ENCODE data around the gene TLCD2. TPM values are rescaled to one million over a fixed set of nuclear protein-coding genes. Genes with fewer than 3 reads are reported as not detected.

TLCD2 gene
- total and polyA plus RNA-seq, 2 of the 13 experiments (the other 11 are each of a cell fraction or from before 2014, with no cell fraction given): 0.90 to 1.1 TPM

DNA sequence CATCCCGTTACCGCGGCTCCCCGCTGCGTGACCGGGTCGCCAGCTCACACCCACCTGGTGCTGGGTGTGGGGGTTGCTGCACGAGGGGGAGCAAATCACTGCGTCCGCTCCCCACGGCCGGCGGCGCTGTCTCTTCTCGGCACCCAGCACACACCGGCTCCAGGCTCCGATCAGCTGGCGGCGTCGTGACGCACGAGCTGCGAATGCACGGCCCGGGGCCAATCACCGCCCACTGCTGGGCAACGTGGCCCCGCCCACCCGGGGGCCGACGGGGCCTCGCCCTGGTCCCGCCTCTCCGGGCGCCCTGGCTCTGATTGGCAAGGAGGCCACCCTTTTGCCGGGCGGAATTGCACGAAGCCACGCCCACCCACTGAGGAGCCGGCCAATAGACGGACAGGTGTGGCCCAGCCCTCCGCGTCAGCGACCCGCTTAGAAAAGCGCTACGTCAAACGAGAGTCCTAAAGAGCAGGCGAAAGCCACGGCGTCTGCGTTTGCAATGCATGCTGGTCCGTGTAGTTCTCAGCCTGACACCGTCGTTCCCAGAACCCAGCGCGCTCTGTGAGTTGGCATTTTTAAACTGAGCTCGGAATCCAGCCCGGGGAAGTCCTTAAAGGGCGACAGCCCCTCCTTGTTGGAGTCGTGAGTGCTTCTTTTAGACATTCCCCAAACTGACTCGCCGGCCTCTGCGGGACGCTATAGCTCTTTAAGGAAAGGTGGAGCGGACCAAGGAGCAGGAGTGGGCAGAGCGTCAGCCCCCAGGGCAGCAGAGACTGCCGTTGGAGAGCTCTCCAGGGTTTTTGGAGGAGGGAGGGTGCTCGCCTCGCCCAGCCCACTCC lies 6.1 kb upstream of the TLCD2 start (continued):
- TF ChIP-seq POLR2A (IDR thresholded peaks at IDR 0.05; ENCODE audit: insufficient read depth in 1 of 2, low read depth in 2 of 2, low read length in 2 of 2) (peak; percentile 94 to 95), ZNF570 (CRISPR knock-in tag; IDR thresholded peaks at IDR 0.05; ENCODE audit: borderline replicate concordance) (no peak), ZNF891 (CRISPR knock-in tag; IDR thresholded peaks at IDR 0.05) (no peak), ELF1 (CRISPR knock-in tag; IDR thresholded peaks at IDR 0.05) (peak; percentile 26; the same call in 1 of the 2 replicates), PHF20 (CRISPR knock-in tag; IDR thresholded peaks at IDR 0.05) (peak; percentile 36; the same call in 1 of the 2 replicates), GATAD2A (CRISPR knock-in tag; IDR thresholded peaks at IDR 0.05) (no peak), KDM2A (CRISPR knock-in tag; IDR thresholded peaks at IDR 0.05; ENCODE audit: borderline replicate concordance, low read depth) (peak; percentile 40; the same call in 1 of the 2 replicates), KMT2B (CRISPR knock-in tag; IDR thresholded peaks at IDR 0.05) (peak; percentile 80), ZNF546 (CRISPR knock-in tag; conservative IDR thresholded peaks at IDR 0.05) (no peak), DNMT1 (CRISPR knock-in tag; IDR thresholded peaks at IDR 0.05) (no peak), MEIS2 (CRISPR knock-in tag; IDR thresholded peaks at IDR 0.05) (peak; percentile 45), ZSCAN31 (CRISPR knock-in tag; IDR thresholded peaks at IDR 0.05; ENCODE audit: low read depth) (peak; percentile 84; the same call in 1 of the 2 replicates), FOSL1 (CRISPR knock-in tag; IDR thresholded peaks at IDR 0.05; ENCODE audit: borderline replicate concordance) (0 out of 2 replicates have a peak, but pooled peaks have one; percentile 28)
- TF ChIP-seq, protein P1, sequence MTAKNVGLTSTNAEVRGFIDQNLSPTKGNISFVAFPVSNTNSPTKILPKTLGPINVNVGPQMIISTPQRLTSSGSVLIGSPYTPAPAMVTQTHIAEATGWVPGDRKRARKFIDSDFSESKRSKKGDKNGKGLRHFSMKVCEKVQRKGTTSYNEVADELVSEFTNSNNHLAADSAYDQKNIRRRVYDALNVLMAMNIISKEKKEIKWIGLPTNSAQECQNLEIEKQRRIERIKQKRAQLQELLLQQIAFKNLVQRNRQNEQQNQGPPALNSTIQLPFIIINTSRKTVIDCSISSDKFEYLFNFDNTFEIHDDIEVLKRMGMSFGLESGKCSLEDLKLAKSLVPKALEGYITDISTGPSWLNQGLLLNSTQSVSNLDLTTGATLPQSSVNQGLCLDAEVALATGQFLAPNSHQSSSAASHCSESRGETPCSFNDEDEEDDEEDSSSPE (CRISPR knock-in tag; IDR thresholded peaks at IDR 0.05): peak; percentile 41; the same call in 1 of the 2 replicates
- TF ChIP-seq, protein P2, sequence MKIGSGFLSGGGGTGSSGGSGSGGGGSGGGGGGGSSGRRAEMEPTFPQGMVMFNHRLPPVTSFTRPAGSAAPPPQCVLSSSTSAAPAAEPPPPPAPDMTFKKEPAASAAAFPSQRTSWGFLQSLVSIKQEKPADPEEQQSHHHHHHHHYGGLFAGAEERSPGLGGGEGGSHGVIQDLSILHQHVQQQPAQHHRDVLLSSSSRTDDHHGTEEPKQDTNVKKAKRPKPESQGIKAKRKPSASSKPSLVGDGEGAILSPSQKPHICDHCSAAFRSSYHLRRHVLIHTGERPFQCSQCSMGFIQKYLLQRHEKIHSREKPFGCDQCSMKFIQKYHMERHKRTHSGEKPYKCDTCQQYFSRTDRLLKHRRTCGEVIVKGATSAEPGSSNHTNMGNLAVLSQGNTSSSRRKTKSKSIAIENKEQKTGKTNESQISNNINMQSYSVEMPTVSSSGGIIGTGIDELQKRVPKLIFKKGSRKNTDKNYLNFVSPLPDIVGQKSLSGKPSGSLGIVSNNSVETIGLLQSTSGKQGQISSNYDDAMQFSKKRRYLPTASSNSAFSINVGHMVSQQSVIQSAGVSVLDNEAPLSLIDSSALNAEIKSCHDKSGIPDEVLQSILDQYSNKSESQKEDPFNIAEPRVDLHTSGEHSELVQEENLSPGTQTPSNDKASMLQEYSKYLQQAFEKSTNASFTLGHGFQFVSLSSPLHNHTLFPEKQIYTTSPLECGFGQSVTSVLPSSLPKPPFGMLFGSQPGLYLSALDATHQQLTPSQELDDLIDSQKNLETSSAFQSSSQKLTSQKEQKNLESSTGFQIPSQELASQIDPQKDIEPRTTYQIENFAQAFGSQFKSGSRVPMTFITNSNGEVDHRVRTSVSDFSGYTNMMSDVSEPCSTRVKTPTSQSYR (CRISPR knock-in tag; IDR thresholded peaks at IDR 0.05; ENCODE audit: borderline replicate concordance): peak; percentile 35; the same call in 1 of the 2 replicates
- TF ChIP-seq, protein P3, sequence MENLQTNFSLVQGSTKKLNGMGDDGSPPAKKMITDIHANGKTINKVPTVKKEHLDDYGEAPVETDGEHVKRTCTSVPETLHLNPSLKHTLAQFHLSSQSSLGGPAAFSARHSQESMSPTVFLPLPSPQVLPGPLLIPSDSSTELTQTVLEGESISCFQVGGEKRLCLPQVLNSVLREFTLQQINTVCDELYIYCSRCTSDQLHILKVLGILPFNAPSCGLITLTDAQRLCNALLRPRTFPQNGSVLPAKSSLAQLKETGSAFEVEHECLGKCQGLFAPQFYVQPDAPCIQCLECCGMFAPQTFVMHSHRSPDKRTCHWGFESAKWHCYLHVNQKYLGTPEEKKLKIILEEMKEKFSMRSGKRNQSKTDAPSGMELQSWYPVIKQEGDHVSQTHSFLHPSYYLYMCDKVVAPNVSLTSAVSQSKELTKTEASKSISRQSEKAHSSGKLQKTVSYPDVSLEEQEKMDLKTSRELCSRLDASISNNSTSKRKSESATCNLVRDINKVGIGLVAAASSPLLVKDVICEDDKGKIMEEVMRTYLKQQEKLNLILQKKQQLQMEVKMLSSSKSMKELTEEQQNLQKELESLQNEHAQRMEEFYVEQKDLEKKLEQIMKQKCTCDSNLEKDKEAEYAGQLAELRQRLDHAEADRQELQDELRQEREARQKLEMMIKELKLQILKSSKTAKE (CRISPR knock-in tag; IDR thresholded peaks at IDR 0.05; ENCODE audit: borderline replicate concordance): no peak
- TF ChIP-seq, protein P4, sequence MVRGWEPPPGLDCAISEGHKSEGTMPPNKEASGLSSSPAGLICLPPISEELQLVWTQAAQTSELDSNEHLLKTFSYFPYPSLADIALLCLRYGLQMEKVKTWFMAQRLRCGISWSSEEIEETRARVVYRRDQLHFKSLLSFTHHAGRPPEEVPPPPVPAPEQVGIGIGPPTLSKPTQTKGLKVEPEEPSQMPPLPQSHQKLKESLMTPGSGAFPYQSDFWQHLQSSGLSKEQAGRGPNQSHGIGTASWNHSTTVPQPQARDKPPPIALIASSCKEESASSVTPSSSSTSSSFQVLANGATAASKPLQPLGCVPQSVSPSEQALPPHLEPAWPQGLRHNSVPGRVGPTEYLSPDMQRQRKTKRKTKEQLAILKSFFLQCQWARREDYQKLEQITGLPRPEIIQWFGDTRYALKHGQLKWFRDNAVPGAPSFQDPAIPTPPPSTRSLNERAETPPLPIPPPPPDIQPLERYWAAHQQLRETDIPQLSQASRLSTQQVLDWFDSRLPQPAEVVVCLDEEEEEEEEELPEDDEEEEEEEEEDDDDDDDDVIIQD (CRISPR knock-in tag; IDR thresholded peaks at IDR 0.05; ENCODE audit: low read depth): no peak; the same call in 1 of the 2 replicates
- TF ChIP-seq, protein P5, sequence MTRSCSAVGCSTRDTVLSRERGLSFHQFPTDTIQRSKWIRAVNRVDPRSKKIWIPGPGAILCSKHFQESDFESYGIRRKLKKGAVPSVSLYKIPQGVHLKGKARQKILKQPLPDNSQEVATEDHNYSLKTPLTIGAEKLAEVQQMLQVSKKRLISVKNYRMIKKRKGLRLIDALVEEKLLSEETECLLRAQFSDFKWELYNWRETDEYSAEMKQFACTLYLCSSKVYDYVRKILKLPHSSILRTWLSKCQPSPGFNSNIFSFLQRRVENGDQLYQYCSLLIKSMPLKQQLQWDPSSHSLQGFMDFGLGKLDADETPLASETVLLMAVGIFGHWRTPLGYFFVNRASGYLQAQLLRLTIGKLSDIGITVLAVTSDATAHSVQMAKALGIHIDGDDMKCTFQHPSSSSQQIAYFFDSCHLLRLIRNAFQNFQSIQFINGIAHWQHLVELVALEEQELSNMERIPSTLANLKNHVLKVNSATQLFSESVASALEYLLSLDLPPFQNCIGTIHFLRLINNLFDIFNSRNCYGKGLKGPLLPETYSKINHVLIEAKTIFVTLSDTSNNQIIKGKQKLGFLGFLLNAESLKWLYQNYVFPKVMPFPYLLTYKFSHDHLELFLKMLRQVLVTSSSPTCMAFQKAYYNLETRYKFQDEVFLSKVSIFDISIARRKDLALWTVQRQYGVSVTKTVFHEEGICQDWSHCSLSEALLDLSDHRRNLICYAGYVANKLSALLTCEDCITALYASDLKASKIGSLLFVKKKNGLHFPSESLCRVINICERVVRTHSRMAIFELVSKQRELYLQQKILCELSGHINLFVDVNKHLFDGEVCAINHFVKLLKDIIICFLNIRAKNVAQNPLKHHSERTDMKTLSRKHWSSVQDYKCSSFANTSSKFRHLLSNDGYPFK (CRISPR knock-in tag; IDR thresholded peaks at IDR 0.05; ENCODE audit: borderline replicate concordance): peak; percentile 53; the same call in 1 of the 2 replicates

Measured in HepG2 (cell line).